Right hindlimb (tissue), 1 donor: ENCODE data around the gene GMPR2.
A peak's percentile ranks its signal among the peaks of the same experiment; 100 is the strongest.

Experiments
- DNase-seq: peaks from one replicate; pipeline ENCODE4 v3.0.0-alpha.2; 2018

Gene GMPR2

DNA sequence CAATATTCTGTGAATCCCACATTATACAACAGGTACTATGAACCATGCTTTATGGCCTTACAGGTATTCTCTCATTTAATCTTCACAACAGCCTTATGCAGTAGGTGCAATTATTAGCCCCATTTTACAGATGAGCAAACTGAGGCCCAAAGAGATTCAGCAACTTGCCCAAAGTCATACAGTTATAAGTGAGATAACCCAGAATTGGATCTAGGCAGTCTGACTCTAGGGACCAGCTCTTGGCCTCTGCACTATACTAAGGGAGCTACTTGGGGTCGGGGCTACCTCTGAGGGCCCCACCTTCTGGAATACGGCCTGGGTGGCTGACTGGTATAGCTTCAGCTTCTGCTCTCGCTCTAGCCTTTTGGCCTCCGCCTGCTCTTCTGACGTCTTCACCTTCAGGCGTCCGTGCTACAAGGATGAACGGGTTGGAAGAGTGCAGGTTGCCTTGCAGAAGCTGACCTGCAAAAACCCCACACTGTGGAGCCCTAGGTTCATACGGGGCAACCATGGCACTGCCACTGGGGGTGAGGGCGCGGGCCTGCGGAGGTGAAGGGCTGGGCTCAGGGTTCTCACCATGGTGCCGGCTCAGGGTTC lies 37.9 kb downstream of the GMPR2 start:
- no peak for DNase-seq

DNA sequence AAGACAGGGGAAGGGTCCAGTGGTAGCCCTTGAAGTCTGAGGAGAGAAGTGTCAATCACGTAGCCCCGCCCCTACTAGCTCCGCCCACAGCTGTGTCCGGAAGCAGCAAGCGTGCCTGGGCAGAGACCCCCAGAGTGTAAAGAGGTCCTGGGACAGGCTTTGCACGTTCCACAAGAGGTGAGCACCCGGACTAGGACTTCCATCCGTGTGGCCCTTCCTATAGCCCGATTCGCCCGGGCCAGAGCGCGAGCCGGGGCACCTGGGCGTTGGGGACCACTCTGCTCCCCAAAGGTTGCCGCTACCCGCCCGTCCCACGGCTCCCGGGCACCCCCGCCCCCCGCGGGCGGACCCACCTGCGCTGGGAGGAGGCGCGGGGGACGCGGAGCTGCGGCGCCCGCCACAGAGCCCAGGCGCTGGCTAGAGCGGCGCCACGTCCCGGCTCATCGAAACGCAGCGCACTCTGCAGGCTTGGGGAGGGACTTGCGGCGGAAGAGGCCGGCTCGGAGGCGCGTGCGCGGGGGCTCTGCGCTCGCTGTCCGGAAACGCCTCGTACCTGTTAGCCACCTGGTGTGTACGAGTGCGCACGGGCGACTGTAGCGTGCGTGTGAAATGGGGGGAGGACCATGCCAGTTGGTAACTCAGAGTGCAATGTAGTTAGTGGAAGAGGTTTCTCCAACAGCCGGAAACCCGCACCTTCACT lies 38.6 kb downstream of the GMPR2 start, which contains the start of gene RABGGTA:
Gene RABGGTA (minus strand): TSS at position 464 of the 700 bp plus-strand sequence. CDS start 482 bp downstream, outside the sequence.
- DNase-seq, result peak; percentile 91

- DNase-seq, result no peak
These were observed 39.1 kb downstream of the GMPR2 start for GRCh38 chr14:24271834-24272263.

DNA sequence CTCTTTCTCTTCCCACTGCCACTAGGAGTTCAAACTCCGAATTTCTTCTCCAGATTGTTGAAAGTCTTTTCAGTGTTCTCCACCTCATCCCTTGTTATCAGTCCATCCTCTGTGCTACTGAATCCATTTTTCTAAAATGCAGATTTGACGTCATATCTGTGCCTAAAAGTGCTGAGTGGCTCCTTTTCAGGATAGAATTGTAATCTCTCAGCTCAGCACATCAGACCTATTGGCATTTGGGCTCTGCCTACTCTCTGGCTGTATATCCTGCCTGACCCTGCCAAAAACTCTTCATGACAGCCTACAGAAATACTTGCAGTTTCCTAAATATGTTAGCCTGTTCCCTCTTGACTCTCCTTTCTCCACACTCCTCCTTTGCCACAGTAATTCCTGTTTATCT lies 39.7 kb downstream of the GMPR2 start:
- DNase-seq, result no peak

DNA sequence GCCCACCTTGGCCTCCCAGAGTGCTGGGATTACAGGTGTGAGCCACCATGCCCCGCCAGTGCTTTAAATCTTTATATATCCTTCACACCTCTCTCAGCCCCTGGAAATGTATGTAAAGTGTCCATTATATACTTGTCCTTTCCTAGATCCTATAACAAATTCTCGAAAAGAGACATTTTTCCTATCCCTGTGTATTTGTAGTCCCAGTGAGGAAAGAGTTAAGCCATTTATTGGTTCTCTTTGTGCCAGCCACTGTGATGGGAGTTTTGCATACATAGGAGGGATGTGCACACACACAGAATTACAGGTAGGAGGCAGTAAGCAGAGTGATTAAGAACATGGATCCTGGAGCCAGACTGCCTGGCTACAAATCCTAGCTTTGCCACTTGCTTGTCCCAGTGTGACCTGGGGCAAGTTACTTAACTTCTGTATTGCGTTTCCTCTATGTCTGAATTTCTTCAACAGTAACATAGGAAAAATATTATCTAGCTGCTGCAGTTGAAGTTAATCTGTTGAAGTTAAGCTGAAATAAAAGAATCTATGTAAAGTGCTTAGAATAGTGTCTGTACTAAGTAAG lies 40.8 kb downstream of the GMPR2 start:
- DNase-seq, result no peak

- DNase-seq, result no peak
These were observed 41.4 kb downstream of the GMPR2 start for GRCh38 chr14:24274101-24274543.

DNA sequence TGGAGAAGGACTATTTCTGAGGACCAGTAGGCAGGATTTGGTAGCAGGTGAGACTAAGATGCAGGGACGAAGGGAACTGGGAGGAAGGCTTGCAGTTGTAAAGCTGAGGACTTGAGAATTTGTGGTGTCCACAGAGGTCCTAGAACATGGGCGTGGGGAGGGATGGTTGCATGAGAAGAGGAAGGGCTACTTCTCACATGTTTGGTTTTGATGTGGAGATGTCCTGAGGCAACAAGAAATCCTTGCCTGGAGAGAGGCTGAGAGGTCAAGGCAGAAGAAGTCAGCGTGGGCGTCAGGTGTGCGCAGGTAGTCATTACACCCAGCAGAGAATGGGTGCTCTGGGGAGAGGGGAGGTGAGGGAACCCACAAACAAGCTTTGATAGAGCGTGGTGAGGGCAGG lies 44.3 kb downstream of the GMPR2 start:
- DNase-seq, result no peak

GRCh38 chr14:24277606-24278321 lies 45.0 kb downstream of the GMPR2 start:
- DNase-seq, result no peak

DNA sequence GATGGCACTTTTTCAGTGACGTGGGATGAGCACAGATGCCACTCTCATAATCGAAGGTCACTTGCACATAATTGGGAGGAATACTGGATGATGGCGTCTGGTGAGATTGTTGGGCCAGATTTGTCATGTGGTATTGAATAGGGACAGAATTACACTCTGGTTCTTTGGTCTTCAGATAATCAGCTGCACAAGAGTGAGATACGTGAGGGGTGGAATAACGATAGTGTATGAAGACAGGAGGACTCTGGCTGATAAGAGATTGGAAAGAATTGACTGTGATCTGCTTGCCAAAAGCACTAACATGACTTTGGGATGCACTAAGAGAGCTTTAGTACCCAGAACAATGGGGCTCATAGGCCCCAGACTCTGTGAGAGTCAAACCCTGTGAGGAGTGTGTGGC lies 45.7 kb downstream of the GMPR2 start:
- no peak for DNase-seq

DNA sequence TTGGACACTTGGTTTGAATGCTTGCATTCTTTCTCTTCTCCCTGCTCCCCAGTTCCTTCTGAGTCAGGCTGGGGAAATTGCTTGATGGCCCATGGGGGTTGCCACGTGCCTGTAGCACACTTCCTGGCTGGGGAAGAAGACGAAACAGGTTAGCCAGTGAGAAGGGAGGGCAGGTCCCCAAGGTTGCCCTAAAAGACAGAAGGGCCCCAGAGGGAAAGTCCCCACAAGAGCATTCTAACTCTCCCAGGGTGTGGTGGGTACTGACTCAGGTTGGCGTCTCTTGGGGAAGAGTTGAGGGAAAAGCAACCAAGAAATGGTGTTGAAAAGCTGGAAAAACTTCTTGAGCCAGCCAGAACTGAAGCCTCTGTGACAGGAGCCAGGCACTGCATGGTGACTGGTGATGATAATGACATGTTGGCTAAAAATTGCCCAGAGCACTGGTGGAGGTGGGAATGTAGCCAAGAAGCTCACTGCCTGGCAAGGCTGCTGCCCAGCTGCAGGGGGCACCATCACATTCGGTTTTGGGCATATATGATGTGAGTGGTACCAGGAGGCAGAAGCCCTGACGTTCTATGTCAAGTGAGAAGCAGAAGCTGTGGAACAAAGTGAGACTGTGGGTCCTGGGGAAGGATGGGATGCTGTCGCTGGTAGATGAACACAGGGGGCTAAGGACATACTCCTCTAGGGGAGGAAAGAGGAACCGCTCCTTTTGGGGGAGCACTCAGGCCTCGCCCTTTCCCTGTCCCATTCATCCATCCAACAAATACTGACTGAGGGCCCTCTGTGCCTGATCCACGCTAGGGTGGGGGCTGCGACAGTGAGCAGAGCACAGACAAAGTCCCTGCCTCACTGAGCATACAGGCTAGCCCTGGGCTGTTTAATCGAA lies 46.8 kb downstream of the GMPR2 start:
- DNase-seq, result no peak

DNA sequence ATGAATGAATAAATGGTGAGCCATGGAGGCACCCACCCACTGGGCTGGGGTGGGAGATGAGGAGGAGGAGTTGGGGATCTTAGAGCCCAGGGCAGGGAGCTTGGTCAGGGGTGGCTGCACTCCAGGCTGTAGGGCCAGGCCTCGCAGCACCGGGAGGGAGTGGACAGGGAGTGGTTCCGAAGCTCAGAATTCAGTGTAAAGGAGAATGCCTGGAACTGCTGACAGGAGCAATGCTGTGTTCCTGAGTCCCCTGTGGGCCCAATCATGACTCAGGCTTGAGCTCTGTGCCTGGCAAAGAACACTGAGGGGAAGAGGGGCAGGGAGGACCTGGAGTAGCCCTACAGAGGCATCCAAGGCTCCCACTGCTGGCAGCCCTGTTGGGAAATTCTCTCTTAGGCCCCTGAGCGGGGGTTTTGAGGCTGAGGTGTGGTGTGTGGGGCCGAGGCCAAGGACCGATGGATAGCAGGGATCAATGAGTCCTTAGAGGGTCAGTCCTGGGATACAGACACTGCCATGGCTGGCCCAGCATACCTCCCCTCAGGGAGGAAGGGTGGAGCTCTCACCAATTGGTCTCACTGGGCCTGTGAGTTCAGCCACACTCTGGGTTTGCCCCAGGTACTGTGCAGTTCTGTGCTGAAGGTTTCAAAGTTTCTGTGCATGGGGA lies 48.2 kb downstream of the GMPR2 start:
- DNase-seq, result no peak

DNA sequence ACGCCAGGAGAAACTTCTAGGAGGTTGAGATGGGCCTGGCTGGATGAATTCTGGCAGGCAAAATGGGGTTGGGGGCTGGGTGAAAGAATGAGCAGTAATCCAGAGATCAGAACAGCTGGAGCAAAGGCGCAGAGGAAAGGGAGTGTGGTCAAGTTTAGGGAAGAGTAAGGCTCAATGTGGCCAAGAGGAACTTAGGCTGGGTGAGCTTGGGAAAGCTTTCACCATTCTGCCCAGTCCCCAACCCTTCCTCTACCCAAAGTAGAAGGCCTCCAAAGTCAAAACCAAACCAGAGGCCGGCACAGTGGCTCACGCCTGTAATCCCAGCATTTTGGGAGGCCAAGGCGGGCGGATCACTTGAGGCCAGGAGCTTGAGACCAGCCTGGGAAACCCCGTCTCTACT lies 48.9 kb downstream of the GMPR2 start:
- DNase-seq, result no peak

- no peak for DNase-seq
These were observed 50.0 kb downstream of the GMPR2 start for GRCh38 chr14:24282736-24283135.

- DNase-seq, result no peak
These were observed 51.2 kb downstream of the GMPR2 start for GRCh38 chr14:24283796-24284460.

DNA sequence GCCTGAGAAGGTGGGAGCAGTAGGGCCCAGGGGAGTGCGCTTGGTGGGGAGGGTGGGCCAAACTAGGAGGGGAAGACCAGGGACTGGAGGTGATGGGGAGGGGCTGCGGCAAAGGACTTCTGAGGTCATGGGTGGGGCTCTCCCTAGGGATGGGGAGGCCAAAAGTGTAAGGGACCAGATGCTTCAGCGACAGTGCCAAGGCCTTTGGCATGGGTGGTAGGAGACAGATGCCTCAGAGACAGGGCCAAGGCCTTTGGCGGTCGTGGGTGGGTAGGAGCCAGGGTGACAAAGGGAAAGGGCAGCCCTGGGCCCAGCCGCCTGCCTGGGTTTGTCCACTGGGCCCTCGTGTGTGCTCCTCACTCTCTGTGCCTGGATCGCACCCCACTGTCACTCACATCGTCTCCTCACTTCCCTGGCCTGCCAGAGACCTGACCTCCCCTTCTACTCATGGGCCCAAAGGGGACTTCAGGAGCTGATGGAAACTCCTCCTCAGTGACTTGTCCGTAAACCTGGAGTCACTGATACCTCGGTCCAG lies 51.8 kb downstream of the GMPR2 start:
- DNase-seq, result no peak

DNA sequence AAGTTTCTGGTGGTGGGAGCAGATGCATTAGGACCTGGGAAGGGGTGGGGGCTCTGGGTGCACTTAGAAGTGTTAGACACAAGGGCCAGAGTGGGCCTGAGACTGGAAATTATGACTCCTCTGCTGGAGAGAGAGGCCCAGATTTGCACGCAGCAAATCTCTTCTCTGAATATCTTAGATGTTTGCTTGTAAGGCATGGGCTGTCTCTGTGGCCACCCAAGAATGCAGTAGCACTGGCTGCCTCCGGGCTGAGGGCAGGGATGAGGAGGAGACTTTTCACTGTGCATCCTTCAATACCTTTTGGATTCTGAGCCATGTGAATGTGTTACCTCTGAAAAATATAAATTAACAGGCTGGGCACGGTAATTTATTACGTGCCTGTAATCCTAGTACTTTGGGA lies 52.6 kb downstream of the GMPR2 start:
- no peak for DNase-seq

GRCh38 chr14:24286996-24287395 lies 54.3 kb downstream of the GMPR2 start:
- DNase-seq, result no peak
